T-cell (primary cell): ENCODE data around the gene RAET1E. TPM values are rescaled to one million over a fixed set of nuclear protein-coding genes. Genes with fewer than 3 reads are reported as not detected.

Experiments
- ATAC-seq, 4 experiments: fragments of 200-7000 bp in 3 of 4; fragments of 150-1000 bp in 1 of 4; cut with Tn5 transposase; replicated peaks in 1 of 4; 1 replicate in 3 of 4; 2 replicates in 1 of 4; pipeline ENCODE4 v1.10.0; 2021; ENCODE audit warnings: moderate library complexity in 3 of 4, mild to moderate bottlenecking in 2 of 4, moderate number of reproducible peaks in 1 of 4
- CTCF ChIA-PET, 2 donors: fragments of 300-600 bp; sonication (Branson Sonifier 250); formaldehyde crosslinking; loops; one replicate each; lab custom pipeline; 2022; ENCODE audit warnings: antibody characterized with exemption in 2 of 2; lab: Charles Lee
- POLR2A ChIA-PET, 2 donors: fragments of 300-600 bp; sonication (Branson Sonifier 250); formaldehyde crosslinking; loops; one replicate each; lab custom pipeline; 2022; ENCODE audit warnings: antibody characterized with exemption in 2 of 2; lab: Charles Lee
- DNase-seq, 35 experiments: peaks; one replicate each; pipeline versions ENCODE4 v3.0.0 to v3.0.0-alpha.2; 2013 to 2023
- H3K27ac ChIP-seq: one replicate; pipeline ENCODE4 v1.5.1; 2013; ENCODE audit warnings: low read length
- H3K27me3 ChIP-seq, 2 experiments: replicated peaks in 1 of 2; 1 replicate in 1 of 2; 2 replicates in 1 of 2; pipeline versions ENCODE4 v1.6.1 to v1.7.0; 2013; ENCODE audit warnings: low read length in 1 of 2, mixed read lengths in 1 of 2; ENCODE audit not compliant: control insufficient read depth in 2 of 2, insufficient read depth in 2 of 2; ENCODE audit errors: extremely low read depth in 1 of 2
- H3K36me3 ChIP-seq, 2 donors: 1 replicate in 1 of 2; 2 replicates in 1 of 2; pipeline versions ENCODE4 v1.6.1 to v1.7.0; 2013; ENCODE audit warnings: low read length in 1 of 2; ENCODE audit not compliant: control insufficient read depth in 2 of 2, insufficient read depth in 1 of 2; ENCODE audit errors: extremely low read depth in 1 of 2
- H3K4me1 ChIP-seq, 2 experiments: 1 replicate in 1 of 2; 2 replicates in 1 of 2; pipeline versions ENCODE4 v1.6.1 to v1.7.0; 2013; ENCODE audit warnings: low read length in 2 of 2, mixed read lengths in 1 of 2; ENCODE audit not compliant: insufficient read depth in 2 of 2, control insufficient read depth in 1 of 2; ENCODE audit errors: extremely low read depth in 1 of 2
- H3K4me3 ChIP-seq, 2 donors: 1 replicate in 1 of 2; 2 replicates in 1 of 2; pipeline versions ENCODE4 v1.5.1 to v1.7.0; 2013; ENCODE audit warnings: mild to moderate bottlenecking in 2 of 2, low read length in 1 of 2, moderate library complexity in 1 of 2; ENCODE audit not compliant: control insufficient read depth in 1 of 2; ENCODE audit errors: extremely low read depth in 1 of 2
- H3K9me3 ChIP-seq: 2 replicates; pipeline ENCODE4 v1.7.0; 2013
- H3K27ac Mint-ChIP-seq, 2 donors: one replicate each; pipeline ENCODE4 v1.8.0; 2020 to 2021; ENCODE audit warnings: mild to moderate bottlenecking in 2 of 2, mixed read lengths in 2 of 2
- H3K27me3 Mint-ChIP-seq, 2 donors: one replicate each; pipeline ENCODE4 v1.8.0; 2021 to 2022; ENCODE audit warnings: mixed read lengths in 2 of 2
- H3K36me3 Mint-ChIP-seq: one replicate; pipeline ENCODE4 v1.8.0; 2021; ENCODE audit warnings: mixed read lengths
- H3K4me1 Mint-ChIP-seq, 3 donors: one replicate each; pipeline ENCODE4 v1.8.0; 2020 to 2022; ENCODE audit warnings: mixed read lengths in 3 of 3, mild to moderate bottlenecking in 1 of 3
- H3K4me3 Mint-ChIP-seq, 3 donors: one replicate each; pipeline ENCODE4 v1.8.0; 2020 to 2022; ENCODE audit warnings: mild to moderate bottlenecking in 3 of 3, mixed read lengths in 3 of 3, moderate library complexity in 3 of 3
- H3K9me3 Mint-ChIP-seq, 3 donors: one replicate each; pipeline ENCODE4 v1.8.0; 2020 to 2022; ENCODE audit warnings: mixed read lengths in 3 of 3
- WGBS: methylation state at CpG from one replicate; pipeline ENCODE4 v1.1.5; 2013; ENCODE audit warnings: missing lambda C conversion rate; ENCODE audit not compliant: insufficient coverage; 5-methylcytosine and 5-hydroxymethylcytosine counted together
- total RNA-seq, 35 experiments: library from RNA in 6 of 35; stranded (reverse) in 6 of 35; fragments of 120-200 nt in 1 of 35; gene quantifications; one replicate each; pipeline versions ENCODE4 v1.2.1 to v1.2.4 and lab custom pipeline; 2013 to 2026

Gene RAET1E
- total RNA-seq, 5 donors from 2014 or later (not counting 1 experiment from before 2014, with no cell fraction given): not detected

DNA sequence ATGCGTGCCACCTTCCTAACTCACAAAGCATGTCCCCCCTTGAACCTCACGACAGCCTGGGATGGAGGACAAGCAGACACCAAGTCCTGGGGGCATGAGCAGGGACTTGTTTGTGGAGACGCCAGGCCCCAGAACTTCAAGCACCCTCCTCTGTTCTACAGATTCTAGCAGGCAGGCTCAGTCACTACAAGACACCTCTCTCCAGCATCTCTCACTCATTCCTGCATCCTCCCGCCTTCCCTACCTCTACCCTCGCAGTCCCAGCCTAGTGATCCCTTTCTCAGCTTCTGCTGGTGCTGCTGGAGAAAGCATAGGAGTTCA lies 37.4 kb downstream of the RAET1E start:
- DNase-seq (no peak), ATAC-seq (no peak)
- H3K27me3 ChIP-seq: peaks cover 2 to 17% of the 10 kb centered on the region in 2 experiments
- no peak overlapping the region for H3K27ac ChIP-seq
- H3K4me3 ChIP-seq: no peak overlapping the region
- no peaks in the 10 kb centered on the region for H3K9me3 ChIP-seq
- Mint-ChIP-seq H3K36me3 (no peaks in the 10 kb centered on the region), H3K4me3 (no peak overlapping the region), H3K9me3 (no peaks in the 10 kb centered on the region), H3K27me3 (peaks cover 8 to 19% of the 10 kb centered on the region in 2 donors), H3K4me1 (peaks cover 0 to 16% (median 12%) of the 10 kb centered on the region in 3 donors), H3K27ac (no peak overlapping the region)
- 97% methylated on average over 3 of the region's 5 CpGs for WGBS
- no peaks in the 10 kb centered on the region for H3K36me3 ChIP-seq
- POLR2A ChIA-PET: no interaction called here
- H3K4me1 ChIP-seq: peaks cover 0 to 17% of the 10 kb centered on the region in 2 experiments
- CTCF ChIA-PET: no interaction called here

DNA sequence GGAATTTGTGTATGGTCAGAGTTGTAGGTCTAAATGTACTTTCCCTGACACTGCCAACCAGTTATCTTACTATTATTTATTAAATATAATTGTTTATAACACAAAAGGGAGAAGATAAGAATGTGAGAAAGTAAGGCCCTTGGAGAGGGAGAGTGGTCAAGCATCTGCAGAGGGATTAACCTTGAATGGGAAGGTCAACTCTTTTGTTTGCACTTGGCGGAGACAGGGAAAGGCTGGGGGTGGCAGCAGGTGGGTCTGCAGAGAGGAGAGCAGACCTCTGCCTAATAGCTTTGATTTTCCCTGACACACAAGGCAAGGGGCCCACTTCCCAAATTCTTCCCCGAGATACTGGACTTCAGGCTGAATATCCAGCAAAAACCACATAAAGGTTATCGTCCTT lies 38.0 kb downstream of the RAET1E start:
- no peak overlapping the region for H3K4me3 Mint-ChIP-seq
- H3K4me3 ChIP-seq: no peak overlapping the region
- H3K27ac Mint-ChIP-seq: no peak overlapping the region
- no peak for ATAC-seq
- H3K9me3 Mint-ChIP-seq: no peaks in the 10 kb centered on the region
- peaks cover 2 to 17% of the 10 kb centered on the region in 2 experiments for H3K27me3 ChIP-seq
- no peaks in the 10 kb centered on the region for H3K9me3 ChIP-seq
- H3K4me1 ChIP-seq: peaks cover 0 to 16% of the 10 kb centered on the region in 2 experiments
- ChIA-PET CTCF (no interaction called here), POLR2A (no interaction called here)
- H3K4me1 Mint-ChIP-seq: peaks cover 0 to 14% (median 11%) of the 10 kb centered on the region in 3 donors
- H3K27ac ChIP-seq: no peak overlapping the region
- no peak for DNase-seq
- WGBS: 92% methylated on average over 2 of the region's 3 CpGs
- H3K36me3 ChIP-seq: no peaks in the 10 kb centered on the region
- H3K36me3 Mint-ChIP-seq: no peaks in the 10 kb centered on the region
- peaks cover 8 to 19% of the 10 kb centered on the region in 2 donors for H3K27me3 Mint-ChIP-seq

DNA sequence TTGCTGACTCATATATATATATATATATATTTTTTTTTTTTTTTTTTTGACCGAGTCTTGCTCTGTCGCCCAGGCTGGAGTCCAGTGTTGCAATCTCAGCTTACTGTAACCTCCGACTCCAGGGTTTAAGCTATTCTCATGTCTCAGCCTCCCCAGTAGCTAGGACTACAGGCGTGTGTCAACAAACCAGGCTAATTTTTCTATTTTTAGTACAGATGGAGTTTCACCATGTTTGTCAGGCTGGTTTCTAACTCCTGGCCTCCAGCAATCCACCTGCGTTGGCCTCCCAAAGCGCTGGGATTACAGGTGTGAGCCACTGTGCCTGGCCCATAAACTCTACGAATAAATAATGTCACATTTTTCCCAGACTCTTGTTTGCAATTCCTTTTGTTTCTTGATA lies 38.5 kb downstream of the RAET1E start:
- no peak overlapping the region for H3K4me3 ChIP-seq
- H3K27me3 ChIP-seq: peaks cover 2 to 19% of the 10 kb centered on the region in 2 experiments
- H3K4me1 ChIP-seq: peaks cover 0 to 10% of the 10 kb centered on the region in 2 experiments
- ChIA-PET CTCF (no interaction called here), POLR2A (no interaction called here)
- no peaks in the 10 kb centered on the region for H3K36me3 ChIP-seq
- no peak for DNase-seq
- Mint-ChIP-seq H3K36me3 (no peaks in the 10 kb centered on the region), H3K9me3 (no peaks in the 10 kb centered on the region), H3K27me3 (peaks cover 8 to 23% of the 10 kb centered on the region in 2 donors), H3K27ac (no peak overlapping the region), H3K4me3 (no peak overlapping the region), H3K4me1 (peaks cover 0 to 11% (median 6%) of the 10 kb centered on the region in 3 donors)
- H3K9me3 ChIP-seq: no peaks in the 10 kb centered on the region
- 100% methylated on average over 2 of the region's 7 CpGs for WGBS
- no peak for ATAC-seq
- no peak overlapping the region for H3K27ac ChIP-seq

DNA sequence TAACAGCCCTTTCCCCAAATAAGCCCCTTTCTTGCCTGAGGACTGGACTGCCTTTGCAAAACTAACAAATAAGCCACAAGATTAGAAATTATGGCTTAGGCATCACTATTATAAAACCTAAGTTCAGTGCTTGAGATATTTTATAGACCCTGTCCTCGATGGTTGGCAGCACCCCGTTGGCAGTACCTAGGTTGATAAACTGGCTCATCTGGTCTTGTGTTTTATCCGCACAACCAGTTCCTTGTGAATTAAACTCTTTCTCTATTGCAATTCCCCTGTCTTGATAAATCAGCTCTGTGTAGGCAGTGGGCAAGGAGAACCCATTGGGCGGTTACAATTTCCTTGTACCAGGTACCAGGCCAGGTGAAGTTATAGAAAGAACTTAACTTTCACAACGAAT lies 40.4 kb downstream of the RAET1E start:
- H3K4me1 ChIP-seq: peaks cover under 1 to 2% of the 10 kb centered on the region in 2 experiments
- CTCF ChIA-PET: interaction anchor here in 1 of 2 donors (1.5 kb wide), 1 partner anchor 48 kb away, joined by 3 read pairs; no protein-coding TSS in a partner anchor
- Mint-ChIP-seq H3K9me3 (no peaks in the 10 kb centered on the region), H3K27ac (no peak overlapping the region), H3K4me1 (peaks cover 2 to 11% (median 4%) of the 10 kb centered on the region in 3 donors), H3K36me3 (no peaks in the 10 kb centered on the region), H3K27me3 (peaks cover 8 to 23% of the 10 kb centered on the region in 2 donors), H3K4me3 (no peak overlapping the region)
- H3K36me3 ChIP-seq: no peaks in the 10 kb centered on the region
- H3K27me3 ChIP-seq: peaks cover 2 to 24% of the 10 kb centered on the region in 2 experiments
- no peak for DNase-seq
- ATAC-seq: no peak
- POLR2A ChIA-PET: no interaction called here
- 95% methylated on average over 3 of the region's 5 CpGs for WGBS
- no peak overlapping the region for H3K27ac ChIP-seq
- H3K9me3 ChIP-seq: no peaks in the 10 kb centered on the region
- H3K4me3 ChIP-seq: no peak overlapping the region

DNA sequence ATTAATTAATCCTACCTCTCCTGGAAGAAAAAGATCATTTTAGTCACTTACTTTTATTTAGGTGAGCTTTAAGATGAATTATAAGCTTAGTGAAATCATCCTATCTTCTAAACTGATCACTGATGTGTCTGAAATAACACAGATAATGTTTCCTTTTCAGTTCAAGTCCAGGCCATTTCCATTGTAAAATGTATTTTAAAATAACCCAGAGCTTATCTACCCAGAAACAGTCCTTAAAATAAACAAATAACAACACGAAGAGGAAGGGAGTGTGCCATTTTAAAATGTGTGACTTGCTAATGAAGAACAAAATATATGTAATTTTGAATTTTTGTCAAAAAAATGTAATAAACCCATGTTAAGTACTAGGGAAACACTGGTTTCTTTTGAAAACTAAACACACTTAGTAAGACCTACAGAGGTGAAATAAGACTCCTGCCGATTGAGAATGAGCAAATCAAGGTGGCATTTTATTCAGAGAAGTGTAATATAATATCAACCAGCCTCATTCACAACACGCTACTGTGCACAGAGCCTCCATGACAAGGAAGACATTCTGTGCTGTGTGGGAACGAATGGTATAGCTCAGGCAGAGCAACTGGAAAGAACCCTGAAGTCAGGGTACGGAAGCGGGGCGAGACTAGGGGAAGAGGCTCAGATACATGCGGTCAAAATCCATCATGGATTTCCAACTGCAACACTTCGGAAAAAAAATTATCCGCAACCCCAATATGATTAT lies 41.5 kb downstream of the RAET1E start:
- POLR2A ChIA-PET: no interaction called here
- Mint-ChIP-seq H3K9me3 (no peaks in the 10 kb centered on the region), H3K4me3 (no peak overlapping the region), H3K27me3 (peaks cover 4 to 23% of the 10 kb centered on the region in 2 donors), H3K36me3 (no peaks in the 10 kb centered on the region), H3K27ac (no peak overlapping the region), H3K4me1 (peaks cover 10 to 15% (median 12%) of the 10 kb centered on the region in 3 donors)
- Histone ChIP-seq H3K36me3 (no peaks in the 10 kb centered on the region), H3K4me1 (peaks cover 2 to 3% of the 10 kb centered on the region in 2 experiments), H3K27me3 (peaks cover 2 to 20% of the 10 kb centered on the region in 2 experiments), H3K27ac (no peak overlapping the region), H3K9me3 (no peaks in the 10 kb centered on the region), H3K4me3 (no peak overlapping the region)
- ATAC-seq (no peak), DNase-seq (no peak)
- WGBS: 97% methylated on average over 5 of the region's 10 CpGs
- CTCF ChIA-PET: interaction anchor here in 1 of 2 donors (1.5 kb wide), 1 partner anchor 49 kb away, joined by 3 read pairs; no protein-coding TSS in a partner anchor

DNA sequence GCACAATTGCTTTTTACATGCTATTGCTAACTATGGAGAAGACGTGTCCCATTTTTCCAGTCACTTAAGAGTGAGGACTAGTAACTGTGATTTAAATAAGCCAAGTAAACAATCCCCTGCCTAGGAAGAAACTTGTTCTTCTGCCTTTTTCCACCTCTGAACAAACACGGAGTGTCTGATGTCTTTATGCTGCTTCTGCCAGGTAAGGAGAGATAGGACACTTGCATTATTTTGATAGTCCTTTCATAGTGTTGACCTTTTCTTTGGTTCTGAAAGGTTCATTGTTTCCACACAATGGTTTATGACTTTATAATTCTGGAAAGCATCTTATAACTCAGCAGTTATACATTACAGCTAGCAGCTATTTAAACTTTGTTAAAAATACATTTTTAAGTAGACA lies 42.2 kb downstream of the RAET1E start:
- peaks cover 1 to 19% of the 10 kb centered on the region in 2 experiments for H3K27me3 ChIP-seq
- H3K4me1 ChIP-seq: peaks cover 2 to 3% of the 10 kb centered on the region in 2 experiments
- Mint-ChIP-seq H3K27me3 (peaks cover 0 to 18% of the 10 kb centered on the region in 2 donors), H3K36me3 (no peaks in the 10 kb centered on the region), H3K4me3 (no peak overlapping the region), H3K27ac (no peak overlapping the region), H3K4me1 (peaks cover 10 to 16% (median 14%) of the 10 kb centered on the region in 3 donors), H3K9me3 (no peaks in the 10 kb centered on the region)
- ChIA-PET POLR2A (no interaction called here), CTCF (no interaction called here)
- no peak overlapping the region for H3K4me3 ChIP-seq
- DNase-seq (no peak), ATAC-seq (no peak)
- WGBS: no CpG with 5 or more reads among the region's 2 CpGs
- H3K36me3 ChIP-seq: no peaks in the 10 kb centered on the region
- no peaks in the 10 kb centered on the region for H3K9me3 ChIP-seq
- H3K27ac ChIP-seq: no peak overlapping the region
